HepG2 (cell line): ENCODE data around the gene PTH1R.

Experiments
- KMT2B ChIP-seq: IDR thresholded peaks from 2 replicates; pipeline ENCODE4 v1.6.1; 2016; ENCODE audit warnings: missing genetic modification reagents, missing compliant biosample characterization
- PHF8 ChIP-seq: sonication (generic); formaldehyde crosslinking; IDR thresholded peaks from 2 replicates; pipeline ENCODE4 v1.5.0; 2020; ENCODE audit warnings: missing genetic modification reagents
- PRDM15 ChIP-seq: sonication (generic); formaldehyde crosslinking; IDR thresholded peaks from 2 replicates; pipeline ENCODE4 v1.4.0; 2020; ENCODE audit warnings: missing genetic modification reagents
- RELA ChIP-seq: sonication (generic); formaldehyde crosslinking; IDR thresholded peaks from 2 replicates; pipeline ENCODE4 v1.4.0; 2020; ENCODE audit warnings: missing genetic modification reagents
- STAT5B ChIP-seq: sonication (generic); formaldehyde crosslinking; IDR thresholded peaks from 2 replicates; pipeline ENCODE4 v1.4.0; 2020; ENCODE audit warnings: missing genetic modification reagents

- TF ChIP-seq RELA (no peak), PRDM15 (CRISPR knock-in tag) (no peak), PHF8 (CRISPR knock-in tag) (no peak), STAT5B (CRISPR knock-in tag) (no peak), KMT2B (CRISPR knock-in tag) (no peak)
These were observed 6.9 kb downstream of the PTH1R start for GRCh38 chr3:46884427-46884826.
